ENCODE data around the gene AOX1. TPM values are rescaled to one million over a fixed set of nuclear protein-coding genes. Genes with fewer than 3 reads are reported as not detected.

Gene AOX1
- total and polyA plus RNA-seq, 4 donors = 9.9 to 1,131 (median 486) TPM

GRCh38 chr2:200698217-200698616 lies 112.4 kb downstream of the AOX1 start:
- peaks cover 0 to 16% (median 10%) of the 10 kb centered on the region in 4 donors for H3K4me1 ChIP-seq (ENCODE audit: control insufficient read depth in 4 of 4, insufficient read depth in 4 of 4, low read length in 3 of 4)
- TF ChIP-seq FOXA2 (IDR thresholded peaks at IDR 0.05) = no peak
- no peak for TF ChIP-seq JUND (IDR thresholded peaks at IDR 0.05)
- TF ChIP-seq SP1 (IDR thresholded peaks at IDR 0.05) = no peak
- TF ChIP-seq HNF4A (conservative IDR thresholded peaks at IDR 0.05) = no peak
- no peak for TF ChIP-seq TAF1 (conservative IDR thresholded peaks at IDR 0.05)
- no peak for TF ChIP-seq RAD21 (IDR thresholded peaks at IDR 0.05)
- no peak for TF ChIP-seq EGR1 (IDR thresholded peaks at IDR 0.05; ENCODE audit: low read depth in 2 of 2)
- 45% methylated on average over 2 of the region's 2 CpGs for WGBS
- H3K36me3 ChIP-seq (ENCODE audit: control insufficient read depth in 4 of 4, insufficient read depth in 3 of 4, low read depth in 1 of 4, low read length in 3 of 4) = no peaks in the 10 kb centered on the region
- no peak overlapping the region for H3K4me3 ChIP-seq (ENCODE audit: low read depth in 1 of 3, low read length in 3 of 3)
- H3K27me3 ChIP-seq (ENCODE audit: control insufficient read depth in 4 of 4, insufficient read depth in 4 of 4, low read length in 3 of 4) = no peaks in the 10 kb centered on the region
- no peak for DNase-seq (ENCODE audit: low spot score)
- no peak overlapping the region for H3K27ac ChIP-seq (ENCODE audit: low read depth in 1 of 2, low read length in 2 of 2)
- H3K9ac ChIP-seq (ENCODE audit: low read depth in 1 of 2, low read length in 2 of 2) = no peak overlapping the region
- H3K9me3 ChIP-seq (ENCODE audit: control insufficient read depth in 4 of 4, low read length in 3 of 4) = no peaks in the 10 kb centered on the region

GRCh38 chr2:200699310-200699709 lies 113.5 kb downstream of the AOX1 start:
- Histone ChIP-seq H3K27ac (ENCODE audit: low read depth in 1 of 2, low read length in 2 of 2) (no peak overlapping the region), H3K9ac (ENCODE audit: low read depth in 1 of 2, low read length in 2 of 2) (no peak overlapping the region), H3K4me3 (ENCODE audit: low read depth in 1 of 3, low read length in 3 of 3) (no peak overlapping the region), H3K36me3 (ENCODE audit: control insufficient read depth in 4 of 4, insufficient read depth in 3 of 4, low read depth in 1 of 4, low read length in 3 of 4) (no peaks in the 10 kb centered on the region), H3K4me1 (ENCODE audit: control insufficient read depth in 4 of 4, insufficient read depth in 4 of 4, low read length in 3 of 4) (peaks cover 0 to 16% (median 10%) of the 10 kb centered on the region in 4 donors), H3K27me3 (ENCODE audit: control insufficient read depth in 4 of 4, insufficient read depth in 4 of 4, low read length in 3 of 4) (no peaks in the 10 kb centered on the region), H3K9me3 (ENCODE audit: control insufficient read depth in 4 of 4, low read length in 3 of 4) (no peaks in the 10 kb centered on the region)
- WGBS = 15% methylated on average over 1 of the region's 1 CpG
- DNase-seq (ENCODE audit: low spot score) = no peak
- no peak for TF ChIP-seq FOXA1 (IDR thresholded peaks at IDR 0.05)
- TF ChIP-seq HNF4G (IDR thresholded peaks at IDR 0.05) = peak; percentile 6
- TF ChIP-seq, protein P1, sequence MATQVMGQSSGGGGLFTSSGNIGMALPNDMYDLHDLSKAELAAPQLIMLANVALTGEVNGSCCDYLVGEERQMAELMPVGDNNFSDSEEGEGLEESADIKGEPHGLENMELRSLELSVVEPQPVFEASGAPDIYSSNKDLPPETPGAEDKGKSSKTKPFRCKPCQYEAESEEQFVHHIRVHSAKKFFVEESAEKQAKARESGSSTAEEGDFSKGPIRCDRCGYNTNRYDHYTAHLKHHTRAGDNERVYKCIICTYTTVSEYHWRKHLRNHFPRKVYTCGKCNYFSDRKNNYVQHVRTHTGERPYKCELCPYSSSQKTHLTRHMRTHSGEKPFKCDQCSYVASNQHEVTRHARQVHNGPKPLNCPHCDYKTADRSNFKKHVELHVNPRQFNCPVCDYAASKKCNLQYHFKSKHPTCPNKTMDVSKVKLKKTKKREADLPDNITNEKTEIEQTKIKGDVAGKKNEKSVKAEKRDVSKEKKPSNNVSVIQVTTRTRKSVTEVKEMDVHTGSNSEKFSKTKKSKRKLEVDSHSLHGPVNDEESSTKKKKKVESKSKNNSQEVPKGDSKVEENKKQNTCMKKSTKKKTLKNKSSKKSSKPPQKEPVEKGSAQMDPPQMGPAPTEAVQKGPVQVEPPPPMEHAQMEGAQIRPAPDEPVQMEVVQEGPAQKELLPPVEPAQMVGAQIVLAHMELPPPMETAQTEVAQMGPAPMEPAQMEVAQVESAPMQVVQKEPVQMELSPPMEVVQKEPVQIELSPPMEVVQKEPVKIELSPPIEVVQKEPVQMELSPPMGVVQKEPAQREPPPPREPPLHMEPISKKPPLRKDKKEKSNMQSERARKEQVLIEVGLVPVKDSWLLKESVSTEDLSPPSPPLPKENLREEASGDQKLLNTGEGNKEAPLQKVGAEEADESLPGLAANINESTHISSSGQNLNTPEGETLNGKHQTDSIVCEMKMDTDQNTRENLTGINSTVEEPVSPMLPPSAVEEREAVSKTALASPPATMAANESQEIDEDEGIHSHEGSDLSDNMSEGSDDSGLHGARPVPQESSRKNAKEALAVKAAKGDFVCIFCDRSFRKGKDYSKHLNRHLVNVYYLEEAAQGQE (IDR thresholded peaks at IDR 0.05) = no peak
- no peak for TF ChIP-seq NR2F2 (IDR thresholded peaks at IDR 0.05)
- no peak for TF ChIP-seq ZBTB33 (IDR thresholded peaks at IDR 0.05)
- TF ChIP-seq HNF4A (conservative IDR thresholded peaks at IDR 0.05) = peak; percentile 82 to 86
- no peak for TF ChIP-seq FOXA2 (IDR thresholded peaks at IDR 0.05)
- TF ChIP-seq RXRA (IDR thresholded peaks at IDR 0.05) = peak in 1 of 2 donors; percentile 56
- no peak for TF ChIP-seq SP1 (IDR thresholded peaks at IDR 0.05)
- TF ChIP-seq, protein P2, sequence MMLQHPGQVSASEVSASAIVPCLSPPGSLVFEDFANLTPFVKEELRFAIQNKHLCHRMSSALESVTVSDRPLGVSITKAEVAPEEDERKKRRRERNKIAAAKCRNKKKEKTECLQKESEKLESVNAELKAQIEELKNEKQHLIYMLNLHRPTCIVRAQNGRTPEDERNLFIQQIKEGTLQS (IDR thresholded peaks at IDR 0.05) = no peak
- no peak for TF ChIP-seq GABPA (IDR thresholded peaks at IDR 0.05 in 1 of 2, conservative IDR thresholded peaks at IDR 0.05 in 1 of 2)
- TF ChIP-seq YY1 (IDR thresholded peaks at IDR 0.05) = peak; percentile 7

Measured in liver (tissue), 9 donors.